IMR-90 (cell line): ENCODE measurements around the gene PIP5K1B. TPM values are rescaled to one million over a fixed set of nuclear protein-coding genes. Genes with fewer than 3 reads are reported as not detected.

Experiments
- ATAC-seq: fragments of 200-7000 bp; cut with Tn5 transposase; 2 replicates; pipeline ENCODE4 v1.9.1; 2020; ENCODE audit warnings: low read depth, mild to moderate bottlenecking, moderate library complexity
- BruUV-seq: library from RNA; stranded (reverse); fragments of 400-500 nt; replicated peaks from 2 replicates; lab custom pipeline; 2021; lab: Mats Ljungman, UMichigan
- CTCF ChIA-PET: fragments of 300-600 bp; formaldehyde crosslinking; extraction: SDS; loops from one replicate; lab custom pipeline; 2021; ENCODE audit warnings: antibody characterized with exemption; lab: Yijun Ruan, JAX
- POLR2A ChIA-PET: fragments of 300-600 bp; sonication (Branson Sonifier 250); formaldehyde crosslinking; loops from one replicate; lab custom pipeline; 2022; ENCODE audit warnings: antibody characterized with exemption; ENCODE audit not compliant: unreplicated experiment; lab: Charles Lee
- DNase-seq: peaks from one replicate; pipeline ENCODE4 v3.0.0; 2013
- H2AFZ ChIP-seq: replicated peaks from 2 replicates; pipeline ENCODE3; 2013; ENCODE audit warnings: low read length, mild to moderate bottlenecking; ENCODE audit not compliant: poor library complexity
- H2AK5ac ChIP-seq: 2 replicates; pipeline ENCODE4 v1.6.1; 2013; ENCODE audit warnings: low read depth, low read length, inconsistent platforms
- H2AK9ac ChIP-seq: replicated peaks from 2 replicates; pipeline ENCODE3; 2013; ENCODE audit warnings: mild to moderate bottlenecking, low read depth, low read length, moderate library complexity; ENCODE audit not compliant: poor library complexity
- H2BK120ac ChIP-seq: 2 replicates; pipeline ENCODE4 v1.6.1; 2013; ENCODE audit warnings: low read depth, low read length, inconsistent platforms
- H2BK15ac ChIP-seq: 3 replicates; pipeline ENCODE4 v1.6.1; 2013; ENCODE audit warnings: low read depth, low read length, inconsistent platforms
- H2BK20ac ChIP-seq: 2 replicates; pipeline ENCODE4 v1.6.1; 2013; ENCODE audit warnings: low read depth, mild to moderate bottlenecking, inconsistent platforms, low read length, moderate library complexity
- H2BK5ac ChIP-seq: 2 replicates; pipeline ENCODE4 v1.6.1; 2013; ENCODE audit warnings: mild to moderate bottlenecking, low read depth, low read length, inconsistent platforms; ENCODE audit not compliant: poor library complexity, severe bottlenecking
- H3K14ac ChIP-seq: replicated peaks from 2 replicates; pipeline ENCODE4 v1.6.1; 2013; ENCODE audit warnings: low read depth, low read length, inconsistent platforms
- H3K18ac ChIP-seq: 2 replicates; pipeline ENCODE4 v1.6.1; 2013; ENCODE audit warnings: low read depth, low read length, control low read depth
- H3K23ac ChIP-seq: 2 replicates; pipeline ENCODE4 v1.6.1; 2013; ENCODE audit warnings: low read depth, low read length, inconsistent platforms
- H3K27ac ChIP-seq: 2 replicates; pipeline ENCODE4 v1.5.1; 2013; ENCODE audit warnings: mild to moderate bottlenecking, control low read depth, low read length; ENCODE audit not compliant: insufficient read depth
- H3K27me3 ChIP-seq: 2 replicates; pipeline ENCODE4 v1.6.1; 2013; ENCODE audit warnings: low read length; ENCODE audit not compliant: control insufficient read depth, insufficient read depth
- H3K36me3 ChIP-seq: 2 replicates; pipeline ENCODE4 v1.6.1; 2013; ENCODE audit warnings: low read length, mixed read lengths; ENCODE audit not compliant: control insufficient read depth, insufficient read depth
- H3K4ac ChIP-seq: 2 replicates; pipeline ENCODE4 v1.6.1; 2013; ENCODE audit warnings: low read depth, low read length, inconsistent platforms
- H3K4me1 ChIP-seq: 2 replicates; pipeline ENCODE4 v1.6.1; 2013; ENCODE audit warnings: low read length, mixed read lengths; ENCODE audit not compliant: control insufficient read depth, insufficient read depth
- H3K4me2 ChIP-seq: 2 replicates; pipeline ENCODE4 v1.6.1; 2013; ENCODE audit warnings: low read depth, mild to moderate bottlenecking, control low read depth, low read length, moderate library complexity
- H3K4me3 ChIP-seq: 2 replicates; pipeline ENCODE4 v1.5.1; 2013; ENCODE audit warnings: low read depth, mild to moderate bottlenecking, control low read depth, low read length, moderate library complexity; ENCODE audit not compliant: insufficient read depth
- H3K56ac ChIP-seq: 2 replicates; pipeline ENCODE4 v1.6.1; 2013; ENCODE audit warnings: low read length, inconsistent platforms; ENCODE audit not compliant: insufficient read depth; ENCODE audit errors: extremely low read depth
- H3K79me1 ChIP-seq, 2 experiments: 2 replicates each; pipeline ENCODE4 v1.6.1; 2013; ENCODE audit warnings: low read length in 2 of 2, inconsistent platforms in 1 of 2, low read depth in 1 of 2
- H3K9ac ChIP-seq: 2 replicates; pipeline ENCODE4 v1.6.1; 2013; ENCODE audit warnings: low read depth, low read length, control low read depth
- H3K9me1 ChIP-seq: 2 replicates; pipeline ENCODE4 v1.6.1; 2013; ENCODE audit warnings: low read length, inconsistent platforms; ENCODE audit not compliant: insufficient read depth
- H3K9me3 ChIP-seq: 2 replicates; pipeline ENCODE4 v1.6.1; 2013; ENCODE audit warnings: low read length; ENCODE audit not compliant: control insufficient read depth, insufficient read depth
- H4K20me1 ChIP-seq: 2 replicates; pipeline ENCODE4 v1.6.1; 2013; ENCODE audit warnings: low read length, inconsistent platforms; ENCODE audit not compliant: insufficient read depth
- H4K5ac ChIP-seq: 2 replicates; pipeline ENCODE4 v1.6.1; 2013; ENCODE audit warnings: mild to moderate bottlenecking, low read depth, low read length, control low read depth
- H4K8ac ChIP-seq, 2 experiments: 2 replicates each; pipeline ENCODE4 v1.6.1; 2013; ENCODE audit warnings: low read depth in 2 of 2, low read length in 2 of 2, control low read depth in 1 of 2, inconsistent platforms in 1 of 2
- H4K91ac ChIP-seq: 2 replicates; pipeline ENCODE4 v1.6.1; 2013; ENCODE audit warnings: low read depth, low read length, inconsistent platforms; ENCODE audit not compliant: insufficient read depth
- BHLHE40 ChIP-seq: fragments of 150-350 bp; IDR thresholded peaks from 2 replicates; pipeline ENCODE4 v1.6.1; 2016; ENCODE audit warnings: mild to moderate bottlenecking, low read depth, low read length
- CHD1 ChIP-seq: IDR thresholded peaks from 2 replicates; pipeline ENCODE4 v1.6.1; 2012; ENCODE audit warnings: low read depth, low read length, improper control_type of control experiment
- FOS ChIP-seq: fragments of 150-350 bp; IDR thresholded peaks from 2 replicates; pipeline ENCODE4 v1.6.1; 2016; ENCODE audit warnings: low read depth, low read length
- MAFK ChIP-seq: IDR thresholded peaks from 2 replicates; pipeline ENCODE4 v1.6.1; 2012; ENCODE audit warnings: low read depth, low read length, improper control_type of control experiment
- MAZ ChIP-seq: IDR thresholded peaks from 2 replicates; pipeline ENCODE4 v1.6.1; 2012; ENCODE audit warnings: low read depth, mild to moderate bottlenecking, low read length, improper control_type of control experiment, moderate library complexity, borderline replicate concordance
- MXI1 ChIP-seq: IDR thresholded peaks from 2 replicates; pipeline ENCODE4 v1.6.1; 2012; ENCODE audit warnings: low read depth, mild to moderate bottlenecking, low read length, moderate library complexity, borderline replicate concordance
- NFE2L2 ChIP-seq: fragments of 150-350 bp; IDR thresholded peaks from 2 replicates; pipeline ENCODE4 v1.6.1; 2016; ENCODE audit warnings: low read depth, mild to moderate bottlenecking, low read length
- POLR2A ChIP-seq: IDR thresholded peaks from 2 replicates; pipeline ENCODE4 v1.6.1; 2012; ENCODE audit warnings: mild to moderate bottlenecking, low read depth, low read length
- RAD21 ChIP-seq: IDR thresholded peaks from 2 replicates; pipeline ENCODE4 v1.6.1; 2012; ENCODE audit warnings: low read length, improper control_type of control experiment
- RCOR1 ChIP-seq: IDR thresholded peaks from 2 replicates; pipeline ENCODE4 v1.6.1; 2012; ENCODE audit warnings: mild to moderate bottlenecking, low read length, improper control_type of control experiment; ENCODE audit not compliant: insufficient replicate concordance
- RFX5 ChIP-seq: IDR thresholded peaks from 2 replicates; pipeline ENCODE4 v1.8.0; 2012; ENCODE audit warnings: low read depth, mild to moderate bottlenecking, low read length, moderate library complexity
- SMC3 ChIP-seq: fragments of 150-350 bp; IDR thresholded peaks from 2 replicates; pipeline ENCODE4 v1.6.1; 2016; ENCODE audit warnings: low read depth, mild to moderate bottlenecking, antibody characterized with exemption, low read length, moderate library complexity
- WGBS, 2 experiments: methylation state at CpG; one replicate each; pipeline versions ENCODE4 v1.1.5 to v1.1.7; 2013; ENCODE audit warnings: missing lambda C conversion rate in 2 of 2; ENCODE audit not compliant: insufficient read length in 1 of 2; ENCODE audit errors: extremely low coverage in 2 of 2; 5-methylcytosine and 5-hydroxymethylcytosine counted together
- dilution Hi-C: fragments of 300-500 bp; cut with HindIII; formaldehyde crosslinking; loops from one replicate; pipeline ENCODE4 v1.14.3; 2018; ENCODE audit warnings: low sequenced_read_pairs; ENCODE audit not compliant: unreplicated experiment
- in situ Hi-C: fragments of 300-500 bp; cut with MboI; formaldehyde crosslinking; loops from 3 replicates; pipeline ENCODE4 v1.14.3; 2019; ENCODE audit warnings: low sequenced_read_pairs, inconsistent platforms, mixed read lengths
- intact Hi-C: fragments of 100-400 bp; cut with micrococcal nuclease; formaldehyde crosslinking; loops from 2 replicates; pipeline ENCODE4 v1.10.0; 2022
- polyA plus RNA-seq, 3 experiments: library from polyadenylated mRNA; depleted of rRNA; stranded (reverse); fragments of >200 nt; gene quantifications; 2 replicates each; pipeline ENCODE4 v1.2.3, GENCODE V29; 2012; ENCODE audit warnings: low replicate concordance in 1 of 3
- total RNA-seq: library from RNA; depleted of rRNA; stranded (reverse); fragments of >200 nt; gene quantifications from 2 replicates; pipeline ENCODE4 v1.2.3, GENCODE V29; 2012
- TF ChIP-seq, protein P1 (sequence below): fragments of 150-350 bp; IDR thresholded peaks from 2 replicates; pipeline ENCODE4 v1.6.1; 2016; ENCODE audit warnings: low read depth, mild to moderate bottlenecking, low read length, moderate library complexity, borderline replicate concordance
- TF ChIP-seq, protein P2 (sequence below): fragments of 150-350 bp; IDR thresholded peaks from 2 replicates; pipeline ENCODE4 v1.6.1; 2017; ENCODE audit warnings: mild to moderate bottlenecking, antibody characterized with exemption, low read length, low read depth
- TF ChIP-seq, protein P3 (sequence below): conservative IDR thresholded peaks from 2 replicates; pipeline ENCODE4 v1.5.1; 2012; ENCODE audit warnings: mild to moderate bottlenecking, low read depth, low read length, improper control_type of control experiment

Gene PIP5K1B
- total and polyA plus RNA-seq, 2 of the 4 experiments (the other 2 are of a cell fraction) = not detected

DNA sequence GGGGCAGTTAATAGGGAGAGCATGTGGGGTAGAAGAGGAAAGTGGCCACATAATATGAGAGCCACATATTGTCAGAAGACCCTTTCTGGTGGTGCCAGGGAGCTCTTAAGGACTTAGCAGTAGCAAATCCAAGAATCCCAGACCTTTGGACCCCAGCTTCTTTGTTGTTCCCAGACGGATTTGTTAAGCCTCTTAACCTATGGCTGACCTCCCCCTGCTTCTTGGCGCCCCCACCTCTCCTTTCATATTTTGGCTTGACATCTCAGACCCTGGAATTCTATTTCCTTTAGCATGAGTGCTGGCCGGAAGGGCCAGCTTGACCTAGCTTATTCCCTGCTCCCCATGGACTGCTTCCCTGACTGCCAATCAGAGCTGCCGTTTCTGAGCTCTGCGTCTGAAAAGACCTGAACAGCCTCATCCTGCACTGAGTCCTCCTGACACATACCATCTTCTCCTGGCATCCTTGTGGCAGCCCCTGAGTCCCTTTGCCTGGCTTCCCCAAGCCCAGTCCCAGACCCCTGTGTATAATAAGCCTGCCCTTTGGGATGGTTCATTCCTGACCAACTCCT is 192.6 kb downstream of the PIP5K1B start:
- H3K18ac ChIP-seq = no peak overlapping the region
- H3K4me2 ChIP-seq = no peak overlapping the region
- no peak overlapping the region for H2BK15ac ChIP-seq
- H3K4me3 ChIP-seq = no peak overlapping the region
- no TSS peak for BruUV-seq
- intact Hi-C loops = no loop called here
- H2AFZ ChIP-seq = no peak overlapping the region
- no peak overlapping the region for H2AK5ac ChIP-seq
- no peaks in the 10 kb centered on the region for H3K9me3 ChIP-seq
- H2BK5ac ChIP-seq = no peak overlapping the region
- H4K8ac ChIP-seq = no peak overlapping the region
- H3K27ac ChIP-seq = no peak overlapping the region
- no peak overlapping the region for H2BK120ac ChIP-seq
- no peaks in the 10 kb centered on the region for H3K4me1 ChIP-seq
- H3K56ac ChIP-seq = no peak overlapping the region
- no peak overlapping the region for H2BK20ac ChIP-seq
- WGBS, 2 experiments = 42% methylated on average over 4 of the region's 5 CpGs; no CpG with 5 or more reads in 1 of the 2 experiments
- in situ Hi-C loops = no loop called here
- no peaks in the 10 kb centered on the region for H3K36me3 ChIP-seq
- no peak overlapping the region for H2AK9ac ChIP-seq
- no peaks in the 10 kb centered on the region for H3K9me1 ChIP-seq
- H3K14ac ChIP-seq = no peak overlapping the region
- no peak for DNase-seq
- H3K23ac ChIP-seq = no peak overlapping the region
- H4K20me1 ChIP-seq = no peaks in the 10 kb centered on the region
- no peak overlapping the region for H4K5ac ChIP-seq
- ChIA-PET POLR2A (no interaction called here), CTCF (no interaction called here)
- H3K27me3 ChIP-seq = no peaks in the 10 kb centered on the region; the same call in none of the 2 replicates
- no peak for ATAC-seq
- TF ChIP-seq, protein P1, sequence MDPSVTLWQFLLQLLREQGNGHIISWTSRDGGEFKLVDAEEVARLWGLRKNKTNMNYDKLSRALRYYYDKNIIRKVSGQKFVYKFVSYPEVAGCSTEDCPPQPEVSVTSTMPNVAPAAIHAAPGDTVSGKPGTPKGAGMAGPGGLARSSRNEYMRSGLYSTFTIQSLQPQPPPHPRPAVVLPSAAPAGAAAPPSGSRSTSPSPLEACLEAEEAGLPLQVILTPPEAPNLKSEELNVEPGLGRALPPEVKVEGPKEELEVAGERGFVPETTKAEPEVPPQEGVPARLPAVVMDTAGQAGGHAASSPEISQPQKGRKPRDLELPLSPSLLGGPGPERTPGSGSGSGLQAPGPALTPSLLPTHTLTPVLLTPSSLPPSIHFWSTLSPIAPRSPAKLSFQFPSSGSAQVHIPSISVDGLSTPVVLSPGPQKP = no peak
- TF ChIP-seq NFE2L2 (no peak), FOS (no peak), POLR2A (no peak), BHLHE40 (no peak), SMC3 (no peak), MAFK (no peak), RAD21 (no peak), MAZ (no peak), RFX5 (no peak), MXI1 (no peak), CHD1 (no peak), RCOR1 (no peak)
- TF ChIP-seq, protein P2, sequence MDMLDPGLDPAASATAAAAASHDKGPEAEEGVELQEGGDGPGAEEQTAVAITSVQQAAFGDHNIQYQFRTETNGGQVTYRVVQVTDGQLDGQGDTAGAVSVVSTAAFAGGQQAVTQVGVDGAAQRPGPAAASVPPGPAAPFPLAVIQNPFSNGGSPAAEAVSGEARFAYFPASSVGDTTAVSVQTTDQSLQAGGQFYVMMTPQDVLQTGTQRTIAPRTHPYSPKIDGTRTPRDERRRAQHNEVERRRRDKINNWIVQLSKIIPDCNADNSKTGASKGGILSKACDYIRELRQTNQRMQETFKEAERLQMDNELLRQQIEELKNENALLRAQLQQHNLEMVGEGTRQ = no peak
- TF ChIP-seq, protein P3, sequence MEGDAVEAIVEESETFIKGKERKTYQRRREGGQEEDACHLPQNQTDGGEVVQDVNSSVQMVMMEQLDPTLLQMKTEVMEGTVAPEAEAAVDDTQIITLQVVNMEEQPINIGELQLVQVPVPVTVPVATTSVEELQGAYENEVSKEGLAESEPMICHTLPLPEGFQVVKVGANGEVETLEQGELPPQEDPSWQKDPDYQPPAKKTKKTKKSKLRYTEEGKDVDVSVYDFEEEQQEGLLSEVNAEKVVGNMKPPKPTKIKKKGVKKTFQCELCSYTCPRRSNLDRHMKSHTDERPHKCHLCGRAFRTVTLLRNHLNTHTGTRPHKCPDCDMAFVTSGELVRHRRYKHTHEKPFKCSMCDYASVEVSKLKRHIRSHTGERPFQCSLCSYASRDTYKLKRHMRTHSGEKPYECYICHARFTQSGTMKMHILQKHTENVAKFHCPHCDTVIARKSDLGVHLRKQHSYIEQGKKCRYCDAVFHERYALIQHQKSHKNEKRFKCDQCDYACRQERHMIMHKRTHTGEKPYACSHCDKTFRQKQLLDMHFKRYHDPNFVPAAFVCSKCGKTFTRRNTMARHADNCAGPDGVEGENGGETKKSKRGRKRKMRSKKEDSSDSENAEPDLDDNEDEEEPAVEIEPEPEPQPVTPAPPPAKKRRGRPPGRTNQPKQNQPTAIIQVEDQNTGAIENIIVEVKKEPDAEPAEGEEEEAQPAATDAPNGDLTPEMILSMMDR = no peak
- H3K9ac ChIP-seq = no peak overlapping the region
- no peak overlapping the region for H4K91ac ChIP-seq
- H3K79me1 ChIP-seq = no peaks in the 10 kb centered on the region
- H3K4ac ChIP-seq = no peak overlapping the region
- dilution Hi-C loops = no loop called here
